GM12864 (cell line): ENCODE data around the gene SLC13A3.

ENCODE experiments used
- DNase-seq: peaks from one replicate; pipeline ENCODE4 v3.0.0-alpha.2; 2011; ENCODE audit warnings: low read depth
- H3K4me3 ChIP-seq: 2 replicates; pipeline ENCODE4 v1.5.1; 2011; ENCODE audit warnings: mild to moderate bottlenecking, low read depth, low read length, control low read depth
- TF ChIP-seq, protein P1 (sequence below): IDR thresholded peaks from 2 replicates; pipeline ENCODE4 v1.5.1; 2011; ENCODE audit warnings: low read depth, mild to moderate bottlenecking, moderate library complexity, low read length, control low read depth, inconsistent platforms; ENCODE audit errors: missing control alignments

SLC13A3 gene

DNA sequence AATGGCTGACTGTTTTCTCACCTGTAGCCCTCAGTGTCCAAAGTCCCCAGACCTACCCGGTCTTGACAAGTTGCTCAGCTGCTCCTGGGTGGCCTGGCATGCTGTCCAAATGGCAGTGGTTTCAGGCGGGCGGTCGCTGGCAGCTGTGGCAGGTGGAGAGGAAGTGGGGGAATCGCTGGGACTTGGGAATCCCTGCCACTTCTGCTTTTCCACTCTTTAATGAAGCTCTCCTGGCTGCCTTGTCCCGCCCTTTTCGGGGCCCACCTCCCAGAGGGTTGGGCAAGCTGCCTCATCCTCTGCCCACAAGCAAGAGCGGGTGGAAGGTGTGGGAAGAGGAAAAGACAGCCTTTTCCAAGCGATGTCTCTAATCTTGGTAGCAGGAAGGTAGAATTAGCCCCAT is 100.8 kb downstream of the SLC13A3 start, which contains the start of gene OCSTAMP:
TSS of gene OCSTAMP (minus strand) at position 194 of the 400 bp plus-strand sequence. CDS start at position 100, 94 bp downstream.
- no peak within 1 kb of the TSS for H3K4me3 ChIP-seq
- TF ChIP-seq, protein P1, sequence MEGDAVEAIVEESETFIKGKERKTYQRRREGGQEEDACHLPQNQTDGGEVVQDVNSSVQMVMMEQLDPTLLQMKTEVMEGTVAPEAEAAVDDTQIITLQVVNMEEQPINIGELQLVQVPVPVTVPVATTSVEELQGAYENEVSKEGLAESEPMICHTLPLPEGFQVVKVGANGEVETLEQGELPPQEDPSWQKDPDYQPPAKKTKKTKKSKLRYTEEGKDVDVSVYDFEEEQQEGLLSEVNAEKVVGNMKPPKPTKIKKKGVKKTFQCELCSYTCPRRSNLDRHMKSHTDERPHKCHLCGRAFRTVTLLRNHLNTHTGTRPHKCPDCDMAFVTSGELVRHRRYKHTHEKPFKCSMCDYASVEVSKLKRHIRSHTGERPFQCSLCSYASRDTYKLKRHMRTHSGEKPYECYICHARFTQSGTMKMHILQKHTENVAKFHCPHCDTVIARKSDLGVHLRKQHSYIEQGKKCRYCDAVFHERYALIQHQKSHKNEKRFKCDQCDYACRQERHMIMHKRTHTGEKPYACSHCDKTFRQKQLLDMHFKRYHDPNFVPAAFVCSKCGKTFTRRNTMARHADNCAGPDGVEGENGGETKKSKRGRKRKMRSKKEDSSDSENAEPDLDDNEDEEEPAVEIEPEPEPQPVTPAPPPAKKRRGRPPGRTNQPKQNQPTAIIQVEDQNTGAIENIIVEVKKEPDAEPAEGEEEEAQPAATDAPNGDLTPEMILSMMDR = no peak
- no peak for DNase-seq

- no peak overlapping the region for H3K4me3 ChIP-seq
- TF ChIP-seq, protein P1 = peak; percentile 30
- DNase-seq = no peak
These were observed 101.9 kb downstream of the SLC13A3 start for GRCh38 chr20:46549188-46549972.

DNA sequence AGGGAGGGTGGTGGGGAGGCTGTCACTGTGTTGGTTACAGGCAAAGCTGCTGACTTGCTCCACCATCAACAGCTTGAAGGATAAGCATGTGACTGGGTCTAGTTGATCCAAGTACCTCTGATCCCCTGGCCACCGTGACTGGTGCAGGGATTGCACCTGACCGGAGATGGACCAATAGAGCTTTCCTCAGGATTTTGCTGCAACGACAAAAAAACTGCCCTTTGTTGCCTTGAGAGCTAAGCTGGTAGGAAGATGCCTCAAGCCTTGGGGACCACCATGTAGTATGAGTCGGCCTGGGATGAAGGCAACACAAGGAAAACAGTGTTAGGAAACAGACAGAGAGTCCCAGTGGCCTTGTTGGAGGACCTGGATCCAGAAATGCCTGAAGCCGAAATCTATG is 102.6 kb downstream of the SLC13A3 start:
- no peak overlapping the region for H3K4me3 ChIP-seq
- no peak for DNase-seq
- TF ChIP-seq, protein P1 = no peak

GRCh38 chr20:46547995-46548394 is 103.3 kb downstream of the SLC13A3 start:
- TF ChIP-seq, protein P1 = no peak
- no peak overlapping the region for H3K4me3 ChIP-seq
- DNase-seq = no peak

DNA sequence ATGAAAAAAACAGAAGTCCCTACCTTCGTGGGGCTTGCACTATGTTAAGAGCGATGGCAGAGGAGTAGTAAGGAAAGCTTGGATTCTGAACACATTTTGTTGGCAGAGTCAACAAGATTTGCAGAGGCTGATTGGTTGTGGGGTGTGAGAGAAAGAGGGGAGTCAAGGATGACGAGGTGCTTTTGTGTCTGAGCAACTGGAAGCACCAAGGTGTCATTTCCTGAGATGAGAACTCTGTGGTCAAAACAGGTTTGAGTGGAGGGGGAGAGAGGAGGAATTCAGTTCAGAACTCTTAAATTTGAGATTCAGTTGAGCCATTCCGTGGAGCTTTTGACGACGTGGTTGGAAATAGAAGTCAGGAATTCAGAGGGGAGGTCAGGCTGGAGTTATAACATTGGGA is 104.3 kb downstream of the SLC13A3 start:
- TF ChIP-seq, protein P1 = no peak
- DNase-seq = no peak
- no peak overlapping the region for H3K4me3 ChIP-seq

GRCh38 chr20:46546298-46546697 is 105.0 kb downstream of the SLC13A3 start:
- DNase-seq = no peak
- TF ChIP-seq, protein P1 = no peak
- H3K4me3 ChIP-seq = no peak overlapping the region

- DNase-seq = no peak
- H3K4me3 ChIP-seq = no peak overlapping the region
- TF ChIP-seq, protein P1 = no peak
These were observed 105.5 kb downstream of the SLC13A3 start for GRCh38 chr20:46545827-46546138.
